ENCODE measurements around the gene BARHL1. TPM values are rescaled to one million over a fixed set of nuclear protein-coding genes. Genes with fewer than 3 reads are reported as not detected.

The BARHL1 gene
- total and polyA plus RNA-seq, 9 of the 15 experiments (the other 6 are each of a cell fraction or from before 2014, with no cell fraction given): not detected

- H4K20me1 ChIP-seq (replicated peaks; ENCODE audit: control insufficient read depth, insufficient read depth, low read length): no peaks in the 10 kb centered on the region; the same call in 1 of the 2 replicates
- no peak overlapping the region for H3K27ac ChIP-seq (ENCODE audit: extremely low read depth, low read depth, low read length)
- CTCF ChIA-PET (ENCODE audit: low intra/inter-chr PET ratio): no interaction called here
- WGBS (ENCODE audit: insufficient coverage, low coverage, missing lambda C conversion rate): 74% methylated on average over 7 of the region's 7 CpGs
- no peak overlapping the region for H2AFZ ChIP-seq (ENCODE audit: low read depth, low read length)
- ATAC-seq (no peak), DNase-seq (ENCODE audit: extremely low read depth in 1 of 4, low spot score in 3 of 4) (peak in 1 of 4 experiments; percentile 6), FAIRE-seq (no peak)
- no TSS peak for BruUV-seq (replicated peaks)
- in situ Hi-C loops (cut with MboI): no loop called here
- POLR2A ChIA-PET: no interaction called here
- H3K27me3 ChIP-seq (ENCODE audit: control insufficient read depth in 2 of 2, insufficient read depth in 2 of 2, low read length in 2 of 2): no peaks in the 10 kb centered on the region
- no peaks in the 10 kb centered on the region for H3K9me3 ChIP-seq (replicated peaks; ENCODE audit: control insufficient read depth, insufficient read depth, low read depth, low read length)
- no peak overlapping the region for H3K4me2 ChIP-seq (ENCODE audit: insufficient read depth, low read length)
- no peak overlapping the region for H3K9ac ChIP-seq (ENCODE audit: insufficient read depth in 1 of 2, low read depth in 2 of 2, low read length in 2 of 2)
- no peak overlapping the region for H3K4me3 ChIP-seq
- H3K36me3 ChIP-seq (ENCODE audit: control insufficient read depth, insufficient read depth, low read length): peaks cover 85% of the 10 kb centered on the region
- H3K9me1 ChIP-seq (ENCODE audit: control insufficient read depth, insufficient read depth, low read length): no peaks in the 10 kb centered on the region
- intact Hi-C loops (cut with micrococcal nuclease): no loop called here
- TF ChIP-seq ATF3 (IDR thresholded peaks at IDR 0.05): peak; percentile 34; the same call in 1 of the 2 replicates
- no peak for TF ChIP-seq ATF3 (CRISPR knock-in tag; conservative IDR thresholded peaks at IDR 0.05)
- peak; percentile 94 for TF ChIP-seq FOSL1 (tag; conservative IDR thresholded peaks at IDR 0.05)
- no peak for TF ChIP-seq CBX2 (IDR thresholded peaks at IDR 0.05; ENCODE audit: insufficient read depth, low read length, poor library complexity, severe bottlenecking)
- H3K79me2 ChIP-seq (ENCODE audit: control insufficient read depth, insufficient read depth, low read length): no peaks in the 10 kb centered on the region
- H3K4me1 ChIP-seq (replicated peaks in 1 of 2; ENCODE audit: control insufficient read depth in 2 of 2, insufficient read depth in 2 of 2, low read length in 2 of 2): no peaks in the 10 kb centered on the region
Observed at GRCh38 chr9:132609829-132610228, 27.4 kb downstream of the BARHL1 start.

- CTCF ChIA-PET (ENCODE audit: low intra/inter-chr PET ratio): no interaction called here
- no peaks in the 10 kb centered on the region for H3K9me3 ChIP-seq (replicated peaks; ENCODE audit: control insufficient read depth, insufficient read depth, low read depth, low read length)
- H4K20me1 ChIP-seq (replicated peaks; ENCODE audit: control insufficient read depth, insufficient read depth, low read length): no peaks in the 10 kb centered on the region; the same call in 1 of the 2 replicates
- no peaks in the 10 kb centered on the region for H3K4me1 ChIP-seq (replicated peaks in 1 of 2; ENCODE audit: control insufficient read depth in 2 of 2, insufficient read depth in 2 of 2, low read length in 2 of 2)
- H3K27me3 ChIP-seq (ENCODE audit: control insufficient read depth in 2 of 2, insufficient read depth in 2 of 2, low read length in 2 of 2): no peaks in the 10 kb centered on the region
- H3K9ac ChIP-seq (ENCODE audit: insufficient read depth in 1 of 2, low read depth in 2 of 2, low read length in 2 of 2): no peak overlapping the region
- POLR2A ChIA-PET: no interaction called here
- no peak overlapping the region for H3K4me3 ChIP-seq
- intact Hi-C loops (cut with micrococcal nuclease): no loop called here
- in situ Hi-C loops (cut with MboI): no loop called here
- BruUV-seq (replicated peaks): no TSS peak
- H3K36me3 ChIP-seq (ENCODE audit: control insufficient read depth, insufficient read depth, low read length): peaks cover 86% of the 10 kb centered on the region
- H3K4me2 ChIP-seq (ENCODE audit: insufficient read depth, low read length): no peak overlapping the region
- no peak for TF ChIP-seq NEUROD1 (IDR thresholded peaks at IDR 0.05; ENCODE audit: borderline replicate concordance, low read depth, low read length, partially characterized antibody)
- no peak for TF ChIP-seq ZNF445 (CRISPR knock-in tag; IDR thresholded peaks at IDR 0.05; ENCODE audit: low read depth)
- no peak for TF ChIP-seq BRCA1 (IDR thresholded peaks at IDR 0.05)
- TF ChIP-seq BRCA1 (CRISPR knock-in tag; IDR thresholded peaks at IDR 0.05): no peak
- TF ChIP-seq CBX8 (IDR thresholded peaks at IDR 0.05; ENCODE audit: borderline replicate concordance, extremely low read depth, low read depth, low read length, poor library complexity, severe bottlenecking): no peak
- no peak for TF ChIP-seq HCFC1 (IDR thresholded peaks at IDR 0.05; ENCODE audit: low read depth, low read length)
- no peak for TF ChIP-seq FOSL1 (tag; conservative IDR thresholded peaks at IDR 0.05)
- 93% methylated on average over 8 of the region's 12 CpGs for WGBS (ENCODE audit: insufficient coverage, low coverage, missing lambda C conversion rate)
- DNase-seq (ENCODE audit: extremely low read depth in 1 of 4, low spot score in 3 of 4): no peak
- no peaks in the 10 kb centered on the region for H3K79me2 ChIP-seq (ENCODE audit: control insufficient read depth, insufficient read depth, low read length)
- no peaks in the 10 kb centered on the region for H3K9me1 ChIP-seq (ENCODE audit: control insufficient read depth, insufficient read depth, low read length)
- H2AFZ ChIP-seq (ENCODE audit: low read depth, low read length): no peak overlapping the region
- H3K27ac ChIP-seq (ENCODE audit: extremely low read depth, low read depth, low read length): no peak overlapping the region
- no peak for ATAC-seq
- no peak for FAIRE-seq
Observed at GRCh38 chr9:132610661-132611060, 28.3 kb downstream of the BARHL1 start.

All from K562 (cell line).